PC-9 (cell line): Measurements from ENCODE around the gene CHEK2. TPM values are rescaled to one million over a fixed set of nuclear protein-coding genes. Genes with fewer than 3 reads are reported as not detected.

Experiments
- BruUV-seq: library from RNA; stranded (reverse); fragments of 400-500 nt; replicated peaks from 2 replicates; lab custom pipeline; 2021; lab: Mats Ljungman, UMichigan
- CTCF ChIA-PET: fragments of 300-600 bp; sonication (Branson Sonifier 250); formaldehyde crosslinking; loops from one replicate; lab custom pipeline; 2022; ENCODE audit warnings: antibody characterized with exemption; lab: Charles Lee
- POLR2A ChIA-PET: fragments of 300-600 bp; sonication (Branson Sonifier 250); formaldehyde crosslinking; loops from one replicate; lab custom pipeline; 2022; ENCODE audit warnings: antibody characterized with exemption; ENCODE audit not compliant: unreplicated experiment; lab: Charles Lee
- DNase-seq, 2 experiments: peaks; one replicate each; pipeline versions ENCODE4 v3.0.0 to v3.0.0-alpha.2; 2015 to 2022; ENCODE audit warnings: mixed read lengths in 1 of 2
- H2AFZ ChIP-seq: fragments of 200-600 bp; sonication (generic); 2 replicates; pipeline ENCODE4 v1.8.1; 2017; ENCODE audit warnings: antibody characterized with exemption
- H3F3A ChIP-seq: fragments of 200-600 bp; sonication (generic); 2 replicates; pipeline ENCODE4 v1.8.1; 2017; ENCODE audit warnings: antibody characterized with exemption, mild to moderate bottlenecking, low read depth; ENCODE audit not compliant: insufficient read depth
- H3K27ac ChIP-seq: fragments of 200-600 bp; sonication (generic); 2 replicates; pipeline ENCODE4 v1.6.1; 2016; ENCODE audit warnings: mixed run types
- H3K27me3 ChIP-seq: fragments of 200-600 bp; sonication (generic); 2 replicates; pipeline ENCODE4 v1.6.1; 2016; ENCODE audit warnings: low read depth, mixed run types; ENCODE audit not compliant: insufficient read depth
- H3K36me3 ChIP-seq: fragments of 200-600 bp; sonication (generic); 2 replicates; pipeline ENCODE4 v1.6.1; 2016; ENCODE audit warnings: low read depth, mixed run types
- H3K4me1 ChIP-seq: fragments of 200-600 bp; sonication (generic); replicated peaks from 2 replicates; pipeline ENCODE4 v1.6.1; 2016; ENCODE audit warnings: mixed run types; ENCODE audit not compliant: insufficient read depth
- H3K4me2 ChIP-seq: fragments of 200-600 bp; sonication (generic); 2 replicates; pipeline ENCODE4 v1.6.1; 2017; ENCODE audit warnings: mixed run types
- H3K4me3 ChIP-seq: fragments of 200-600 bp; sonication (generic); 2 replicates; pipeline ENCODE4 v1.6.1; 2016; ENCODE audit warnings: mixed run types
- H3K79me2 ChIP-seq: fragments of 200-600 bp; sonication (generic); 2 replicates; pipeline ENCODE4 v1.6.1; 2017; ENCODE audit warnings: low read depth, mixed run types
- H3K9me2 ChIP-seq: fragments of 200-600 bp; sonication (generic); 2 replicates; pipeline ENCODE4 v1.8.1; 2017; ENCODE audit warnings: mild to moderate bottlenecking; ENCODE audit not compliant: insufficient read depth
- H3K9me3 ChIP-seq: fragments of 200-600 bp; sonication (generic); 2 replicates; pipeline ENCODE4 v1.8.1; 2016; ENCODE audit warnings: low read depth; ENCODE audit not compliant: insufficient read depth
- H4K20me1 ChIP-seq: fragments of 200-600 bp; sonication (generic); 2 replicates; pipeline ENCODE4 v1.8.1; 2017; ENCODE audit not compliant: insufficient read depth
- CTCF ChIP-seq: fragments of 200-600 bp; sonication (generic); conservative IDR thresholded peaks from 2 replicates; pipeline ENCODE4 v1.6.1; 2017; ENCODE audit warnings: mixed run types, antibody characterized with exemption, mild to moderate bottlenecking, moderate library complexity
- EZH2 ChIP-seq: fragments of 200-600 bp; sonication (generic); IDR thresholded peaks from 2 replicates; pipeline ENCODE4 v1.8.0; 2017; ENCODE audit warnings: antibody characterized with exemption, low read depth
- intact Hi-C: fragments of 100-400 bp; cut with micrococcal nuclease; formaldehyde crosslinking; loops from one replicate; pipeline ENCODE4 v1.10.0; 2022; ENCODE audit not compliant: unreplicated experiment
- total RNA-seq: library from RNA; stranded (reverse); gene quantifications from 2 replicates; pipeline ENCODE4 v1.2.3, GENCODE V29; 2021

CHEK2 gene
- total RNA-seq, 1 experiment from 2014 or later: 32.8 TPM

GRCh38 chr22:28783786-28784671 is 42.4 kb upstream of the CHEK2 start:
- ChIA-PET CTCF (no interaction called here), POLR2A (no interaction called here)
- no peaks in the 10 kb centered on the region for H3K4me1 ChIP-seq
- no peak overlapping the region for H3K27ac ChIP-seq
- no peaks in the 10 kb centered on the region for H3K9me2 ChIP-seq
- no peaks in the 10 kb centered on the region for H3K9me3 ChIP-seq
- no TSS peak for BruUV-seq
- no peak overlapping the region for H2AFZ ChIP-seq
- intact Hi-C loops: no loop called here
- no peaks in the 10 kb centered on the region for H4K20me1 ChIP-seq
- H3K4me2 ChIP-seq: no peak overlapping the region
- H3K36me3 ChIP-seq: peaks cover 24% of the 10 kb centered on the region; the same call in 1 of the 2 replicates
- H3K27me3 ChIP-seq: no peaks in the 10 kb centered on the region
- H3K4me3 ChIP-seq: no peak overlapping the region
- H3K79me2 ChIP-seq: no peaks in the 10 kb centered on the region; the same call in 1 of the 2 replicates
- DNase-seq: no peak
- no peak for TF ChIP-seq EZH2
- no peak for TF ChIP-seq CTCF
- peaks cover 2% of the 10 kb centered on the region; the same call in 1 of the 2 replicates for H3F3A ChIP-seq

GRCh38 chr22:28780296-28780695 is 38.7 kb upstream of the CHEK2 start:
- ChIA-PET POLR2A (no interaction called here), CTCF (no interaction called here)
- H3K36me3 ChIP-seq: peaks cover 19% of the 10 kb centered on the region
- H3K4me3 ChIP-seq: no peak overlapping the region
- no peak overlapping the region for H3K4me2 ChIP-seq
- TF ChIP-seq EZH2 (no peak), CTCF (no peak)
- intact Hi-C loops: no loop called here
- no peaks in the 10 kb centered on the region for H3K4me1 ChIP-seq
- H3K27me3 ChIP-seq: no peaks in the 10 kb centered on the region
- H3K79me2 ChIP-seq: peaks cover 27% of the 10 kb centered on the region
- no TSS peak for BruUV-seq
- H4K20me1 ChIP-seq: no peaks in the 10 kb centered on the region
- no peak for DNase-seq
- no peaks in the 10 kb centered on the region for H3K9me2 ChIP-seq
- no peaks in the 10 kb centered on the region for H3K9me3 ChIP-seq
- H2AFZ ChIP-seq: no peak overlapping the region
- no peak overlapping the region for H3K27ac ChIP-seq
- no peaks in the 10 kb centered on the region; the same call in 1 of the 2 replicates for H3F3A ChIP-seq

GRCh38 chr22:28779833-28780232 is 38.2 kb upstream of the CHEK2 start:
- H3K79me2 ChIP-seq: peaks cover 32% of the 10 kb centered on the region
- no peak overlapping the region for H3K27ac ChIP-seq
- H3K9me2 ChIP-seq: no peaks in the 10 kb centered on the region
- TF ChIP-seq EZH2 (no peak), CTCF (no peak)
- POLR2A ChIA-PET: no interaction called here
- H2AFZ ChIP-seq: no peak overlapping the region
- CTCF ChIA-PET: interaction anchor here (0.6 kb wide), 1 partner anchor 710 kb away, joined by 6 read pairs; no protein-coding TSS in a partner anchor
- H3K36me3 ChIP-seq: peaks cover 21% of the 10 kb centered on the region
- H3K4me2 ChIP-seq: no peak overlapping the region
- H4K20me1 ChIP-seq: no peaks in the 10 kb centered on the region
- H3K9me3 ChIP-seq: no peaks in the 10 kb centered on the region
- no peaks in the 10 kb centered on the region for H3K4me1 ChIP-seq
- H3K4me3 ChIP-seq: no peak overlapping the region
- no TSS peak for BruUV-seq
- H3K27me3 ChIP-seq: no peaks in the 10 kb centered on the region
- intact Hi-C loops: no loop called here
- H3F3A ChIP-seq: no peaks in the 10 kb centered on the region; the same call in 1 of the 2 replicates
- no peak for DNase-seq
